ENCODE measurements around the gene KAT2B.

The KAT2B gene

DNA sequence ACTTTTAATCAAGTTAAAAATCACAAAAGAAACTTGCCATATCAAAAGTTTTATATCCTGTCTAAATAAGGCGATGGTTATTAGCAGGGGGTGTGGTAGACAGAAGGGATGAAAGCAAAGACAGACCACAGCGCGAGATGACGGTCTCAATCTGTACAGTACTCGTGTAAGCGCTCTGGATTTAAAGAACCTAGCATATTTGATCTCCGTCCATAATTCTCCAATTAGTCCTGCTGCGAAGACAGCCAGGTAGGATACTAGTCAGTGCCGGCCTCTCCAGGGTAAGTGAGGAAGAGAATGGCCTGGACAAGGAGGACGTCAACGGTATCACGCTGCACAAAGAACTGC lies 145.1 kb downstream of the KAT2B start:
- TF ChIP-seq, protein P1, sequence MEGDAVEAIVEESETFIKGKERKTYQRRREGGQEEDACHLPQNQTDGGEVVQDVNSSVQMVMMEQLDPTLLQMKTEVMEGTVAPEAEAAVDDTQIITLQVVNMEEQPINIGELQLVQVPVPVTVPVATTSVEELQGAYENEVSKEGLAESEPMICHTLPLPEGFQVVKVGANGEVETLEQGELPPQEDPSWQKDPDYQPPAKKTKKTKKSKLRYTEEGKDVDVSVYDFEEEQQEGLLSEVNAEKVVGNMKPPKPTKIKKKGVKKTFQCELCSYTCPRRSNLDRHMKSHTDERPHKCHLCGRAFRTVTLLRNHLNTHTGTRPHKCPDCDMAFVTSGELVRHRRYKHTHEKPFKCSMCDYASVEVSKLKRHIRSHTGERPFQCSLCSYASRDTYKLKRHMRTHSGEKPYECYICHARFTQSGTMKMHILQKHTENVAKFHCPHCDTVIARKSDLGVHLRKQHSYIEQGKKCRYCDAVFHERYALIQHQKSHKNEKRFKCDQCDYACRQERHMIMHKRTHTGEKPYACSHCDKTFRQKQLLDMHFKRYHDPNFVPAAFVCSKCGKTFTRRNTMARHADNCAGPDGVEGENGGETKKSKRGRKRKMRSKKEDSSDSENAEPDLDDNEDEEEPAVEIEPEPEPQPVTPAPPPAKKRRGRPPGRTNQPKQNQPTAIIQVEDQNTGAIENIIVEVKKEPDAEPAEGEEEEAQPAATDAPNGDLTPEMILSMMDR (conservative IDR thresholded peaks at IDR 0.05; ENCODE audit: low read depth, low read length), result no peak
- H3K4me3 ChIP-seq (ENCODE audit: low read length), result peak overlapping the region; percentile 80
- no peak for DNase-seq (ENCODE audit: low read depth)

GRCh38 chr3:20185679-20186599 lies 145.7 kb downstream of the KAT2B start, which contains the start of gene SGO1:
SGO1 (minus strand) TSS chr3:20186206; CDS start chr3:20184027, 2,179 bp downstream.
- peak; percentile 92 for DNase-seq (ENCODE audit: low read depth)
- TF ChIP-seq, protein P1 (conservative IDR thresholded peaks at IDR 0.05; ENCODE audit: low read depth, low read length), result no peak
- H3K4me3 ChIP-seq (ENCODE audit: low read length), result peak within 1 kb of the TSS; percentile 80

DNA sequence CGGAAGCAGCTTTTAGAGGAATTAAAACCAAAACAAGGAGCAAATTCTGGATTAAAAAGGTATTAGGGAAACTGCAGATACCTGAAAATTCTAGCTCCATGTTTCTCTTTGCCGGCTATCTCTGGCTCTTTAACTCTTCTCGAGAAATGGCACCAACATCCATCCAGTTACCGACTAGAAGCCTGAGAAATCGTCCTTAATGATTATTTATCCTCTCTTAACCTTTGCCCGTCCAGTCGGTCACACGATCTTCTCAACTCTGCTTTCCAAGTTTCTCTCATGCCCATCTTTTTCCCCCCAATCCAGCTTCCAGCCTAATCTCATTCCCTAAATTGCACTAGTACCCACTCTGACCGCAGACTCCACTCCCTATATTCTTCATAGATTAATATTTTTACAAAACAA lies 146.4 kb downstream of the KAT2B start:
- TF ChIP-seq, protein P1 (conservative IDR thresholded peaks at IDR 0.05; ENCODE audit: low read depth, low read length), result no peak
- no peak for DNase-seq (ENCODE audit: low read depth)

GRCh38 chr3:20190991-20191390 lies 150.7 kb downstream of the KAT2B start:
- no peak for DNase-seq (ENCODE audit: low read depth)
- no peak overlapping the region for H3K4me3 ChIP-seq (ENCODE audit: low read length)
- TF ChIP-seq, protein P1 (conservative IDR thresholded peaks at IDR 0.05; ENCODE audit: low read depth, low read length), result peak; percentile 17

More for the DNA sequence above, 146.4 kb downstream of the KAT2B start:
- peak overlapping the region; percentile 80 for H3K4me3 ChIP-seq (ENCODE audit: low read length)

DNA sequence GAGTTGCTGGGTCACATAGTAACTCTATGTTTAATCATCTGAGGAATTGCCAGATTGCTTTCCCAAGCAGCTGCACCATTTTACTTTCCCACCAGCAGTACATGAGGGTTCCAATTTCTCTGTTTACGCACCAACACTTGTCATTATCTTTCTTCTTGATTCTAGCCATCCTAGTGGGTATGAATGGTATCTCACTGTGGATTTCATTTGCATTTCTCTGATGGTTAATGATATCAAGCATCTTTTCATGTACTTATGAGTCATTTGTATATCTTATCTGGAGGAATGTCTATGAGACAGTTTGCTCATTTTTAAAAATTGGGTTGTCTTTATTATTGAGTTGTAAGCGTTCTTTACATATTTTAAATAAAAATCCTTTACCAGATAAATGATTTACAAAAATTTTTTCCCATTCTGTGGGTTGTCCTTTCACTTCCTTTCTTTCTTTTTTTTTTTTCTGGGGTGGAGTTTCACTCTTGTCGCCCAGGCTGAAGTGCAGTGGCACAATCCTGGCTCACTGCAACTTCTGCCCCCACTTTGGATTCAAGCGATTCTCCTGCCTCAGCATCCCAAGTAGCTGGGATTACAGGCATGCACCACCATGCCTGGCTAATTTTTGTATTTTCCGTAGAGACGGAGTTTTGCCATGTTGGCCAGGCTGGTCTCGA lies 154.7 kb downstream of the KAT2B start:
- TF ChIP-seq, protein P1 (conservative IDR thresholded peaks at IDR 0.05; ENCODE audit: low read depth, low read length), result no peak
- H3K4me3 ChIP-seq (ENCODE audit: low read length), result no peak overlapping the region
- DNase-seq (ENCODE audit: low read depth), result no peak

GRCh38 chr3:20197775-20198174 lies 157.5 kb downstream of the KAT2B start:
- TF ChIP-seq, protein P1 (conservative IDR thresholded peaks at IDR 0.05; ENCODE audit: low read depth, low read length), result no peak
- no peak overlapping the region for H3K4me3 ChIP-seq (ENCODE audit: low read length)
- no peak for DNase-seq (ENCODE audit: low read depth)

Data from retinal pigment epithelial cell (primary cell).